Loucy (cell line): Measurements from ENCODE around the gene TMEM135.

Experiments used
- CTCF ChIP-seq: fragments of 200-600 bp; sonication (generic); conservative IDR thresholded peaks from 2 replicates; pipeline ENCODE4 v1.5.1; 2014; ENCODE audit warnings: mild to moderate bottlenecking, antibody characterized with exemption, low read length
- EZH2phosphoT487 ChIP-seq: fragments of 200-600 bp; IDR thresholded peaks from 2 replicates; pipeline ENCODE4 v1.6.1; 2018; ENCODE audit warnings: antibody characterized with exemption, mild to moderate bottlenecking, moderate library complexity, borderline replicate concordance

- TF ChIP-seq CTCF (no peak), EZH2phosphoT487 (no peak)
Observed at GRCh38 chr11:87304412-87304811, 266.7 kb downstream of the TMEM135 start.
